Peyer's patch (tissue), 4 donors: ENCODE measurements around the gene PSMD8. TPM values are rescaled to one million over a fixed set of nuclear protein-coding genes. Genes with fewer than 3 reads are reported as not detected.
"Not testable (repeated sequence)": the region's sequence is repeated elsewhere in the genome, so short reads cannot be mapped to it uniquely, and the experiment has no call there.

Experiments
- DNase-seq, 3 donors: peaks; one replicate each; pipeline ENCODE4 v3.0.0-alpha.2; 2017 to 2019
- H3K27ac ChIP-seq, 4 donors: fragments of 200-600 bp; sonication (generic); one replicate each; pipeline ENCODE4 v1.5.1; 2016 to 2019
- H3K27me3 ChIP-seq, 2 donors: fragments of 200-600 bp; sonication (generic); one replicate each; pipeline ENCODE4 v1.5.1; 2019
- H3K36me3 ChIP-seq, 3 donors: fragments of 200-600 bp; sonication (generic); one replicate each; pipeline ENCODE4 v1.5.1; 2016 to 2019
- H3K4me1 ChIP-seq, 4 donors: fragments of 200-600 bp; sonication (generic); one replicate each; pipeline ENCODE4 v1.5.1; 2016 to 2019
- H3K4me3 ChIP-seq, 4 donors: fragments of 200-600 bp; sonication (generic); 1 replicate in 3 of 4; 2 replicates in 1 of 4; pipeline ENCODE4 v1.5.1; 2016 to 2019; ENCODE audit warnings: mild to moderate bottlenecking in 1 of 4
- H3K9me3 ChIP-seq, 4 donors: fragments of 200-600 bp; sonication (generic); one replicate each; pipeline ENCODE4 v1.5.1; 2016 to 2019; ENCODE audit warnings: mild to moderate bottlenecking in 1 of 4
- CTCF ChIP-seq, 6 experiments: fragments of 450-650 bp in 4 of 6; fragments of 200-600 bp in 2 of 6; sonication (generic) in 1 of 6; IDR thresholded peaks; one replicate each; pipeline ENCODE4 v1.5.1; 2017 to 2019; ENCODE audit warnings: antibody characterized with exemption in 6 of 6, mild to moderate bottlenecking in 3 of 6, moderate library complexity in 1 of 6
- POLR2A ChIP-seq, 2 donors: fragments of 450-650 bp; IDR thresholded peaks; one replicate each; pipeline ENCODE4 v1.5.1; 2017; ENCODE audit warnings: antibody characterized with exemption in 2 of 2, mild to moderate bottlenecking in 2 of 2, moderate library complexity in 2 of 2
- total RNA-seq, 4 donors: library from RNA; depleted of rRNA; stranded (reverse); fragments of >200 nt; gene quantifications; one replicate each; pipeline ENCODE4 v1.1.0, GENCODE V29; 2016

The PSMD8 gene
- total RNA-seq, 4 donors from 2014 or later = 118 to 211 (median 164) TPM

GRCh38 chr19:38425810-38426466 is 51.6 kb downstream of the PSMD8 start, which contains the start of gene RASGRP4:
RASGRP4 (minus strand) TSS chr19:38426219; CDS start chr19:38426091, 128 bp downstream.
- Histone ChIP-seq H3K27me3 (no peaks in the 10 kb centered on the region), H3K9me3 (no peaks in the 10 kb centered on the region), H3K27ac (no peak within 1 kb of the TSS), H3K4me1 (peaks cover 0 to 10% (median 0%) of the 10 kb centered on the region in 4 donors), H3K36me3 (no peaks in the 10 kb centered on the region), H3K4me3 (peak within 1 kb of the TSS in 1 of 4 donors; percentile 34)
- TF ChIP-seq CTCF (IDR thresholded peaks at IDR 0.05) = no peak
- TF ChIP-seq POLR2A (IDR thresholded peaks at IDR 0.05) = no peak
- peak in 2 of 3 donors; percentile 44 to 58 for DNase-seq

- H3K27me3 ChIP-seq, H3K9me3 ChIP-seq, H3K36me3 ChIP-seq, DNase-seq, H3K4me1 ChIP-seq, H3K27ac ChIP-seq, H3K4me3 ChIP-seq: not testable (repeated sequence)
These were observed 52.8 kb downstream of the PSMD8 start for GRCh38 chr19:38427035-38427677.

- no peaks in the 10 kb centered on the region for H3K36me3 ChIP-seq
- no peak overlapping the region for H3K27ac ChIP-seq
- TF ChIP-seq CTCF (IDR thresholded peaks at IDR 0.05) (no peak), POLR2A (IDR thresholded peaks at IDR 0.05) (no peak)
- H3K9me3 ChIP-seq = no peaks in the 10 kb centered on the region
- no peak for DNase-seq
- no peak overlapping the region for H3K4me3 ChIP-seq
- peaks cover 0 to 10% (median 0%) of the 10 kb centered on the region in 4 donors for H3K4me1 ChIP-seq
- H3K27me3 ChIP-seq = peaks cover 0 to 9% of the 10 kb centered on the region in 2 donors
These were observed 54.9 kb downstream of the PSMD8 start for GRCh38 chr19:38429055-38429810.

GRCh38 chr19:38429811-38430156 is 55.4 kb downstream of the PSMD8 start:
- TF ChIP-seq CTCF (IDR thresholded peaks at IDR 0.05) = no peak
- no peak for DNase-seq
- Histone ChIP-seq H3K9me3 (no peaks in the 10 kb centered on the region), H3K4me1 (peaks cover 0 to 10% (median 0%) of the 10 kb centered on the region in 4 donors), H3K27ac (no peak overlapping the region), H3K27me3 (peaks cover 0 to 13% of the 10 kb centered on the region in 2 donors), H3K4me3 (no peak overlapping the region), H3K36me3 (no peaks in the 10 kb centered on the region)

- H3K27ac ChIP-seq = no peak overlapping the region
- no peak overlapping the region for H3K4me3 ChIP-seq
- TF ChIP-seq POLR2A (IDR thresholded peaks at IDR 0.05) (no peak), CTCF (IDR thresholded peaks at IDR 0.05) (no peak)
- no peaks in the 10 kb centered on the region for H3K9me3 ChIP-seq
- peaks cover 0 to 8% (median 0%) of the 10 kb centered on the region in 4 donors for H3K4me1 ChIP-seq
- no peak for DNase-seq
- H3K36me3 ChIP-seq = no peaks in the 10 kb centered on the region
- H3K27me3 ChIP-seq = peaks cover 0 to 13% of the 10 kb centered on the region in 2 donors
These were observed 56.6 kb downstream of the PSMD8 start for GRCh38 chr19:38430931-38431330.

- TF ChIP-seq POLR2A (IDR thresholded peaks at IDR 0.05) (no peak), CTCF (IDR thresholded peaks at IDR 0.05) (no peak)
- Histone ChIP-seq H3K27ac (no peak within 1 kb of the TSS), H3K4me1 (no peaks in the 10 kb centered on the region), H3K27me3 (peaks cover 0 to 13% of the 10 kb centered on the region in 2 donors), H3K9me3 (no peaks in the 10 kb centered on the region), H3K4me3 (peak within 1 kb of the TSS in 2 of 4 donors; percentile 18 to 23), H3K36me3 (no peaks in the 10 kb centered on the region)
- DNase-seq = peak in 2 of 3 donors; percentile 48 to 77
These were observed 58.9 kb downstream of the PSMD8 start, which contains the start of gene RYR1 for GRCh38 chr19:38433268-38433733. RYR1 (plus strand) TSS chr19:38433691; CDS start chr19:38433830, 139 bp downstream.
